ENCODE data around the gene PTCRA.

DNA sequence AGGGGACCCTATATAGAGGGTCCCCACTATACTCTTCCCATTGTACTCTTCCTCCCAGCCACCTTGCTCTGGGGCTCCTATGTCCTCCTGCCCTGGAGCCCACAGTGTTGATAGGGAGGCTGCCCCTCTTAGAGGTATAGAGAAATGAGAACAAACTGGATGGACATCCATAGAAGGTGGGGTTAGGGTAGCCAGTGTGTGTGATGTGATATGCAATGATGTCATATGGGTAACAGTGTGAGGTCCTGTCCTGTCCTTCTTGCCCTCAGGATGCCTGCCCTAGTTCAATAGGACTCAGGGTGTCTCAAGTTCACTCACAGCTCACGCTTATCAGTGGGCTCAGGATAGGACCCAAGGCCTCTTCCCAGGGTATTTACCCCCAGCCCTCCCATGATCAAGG, 435 bp downstream of the PTCRA start:
- TF ChIP-seq, protein P1, sequence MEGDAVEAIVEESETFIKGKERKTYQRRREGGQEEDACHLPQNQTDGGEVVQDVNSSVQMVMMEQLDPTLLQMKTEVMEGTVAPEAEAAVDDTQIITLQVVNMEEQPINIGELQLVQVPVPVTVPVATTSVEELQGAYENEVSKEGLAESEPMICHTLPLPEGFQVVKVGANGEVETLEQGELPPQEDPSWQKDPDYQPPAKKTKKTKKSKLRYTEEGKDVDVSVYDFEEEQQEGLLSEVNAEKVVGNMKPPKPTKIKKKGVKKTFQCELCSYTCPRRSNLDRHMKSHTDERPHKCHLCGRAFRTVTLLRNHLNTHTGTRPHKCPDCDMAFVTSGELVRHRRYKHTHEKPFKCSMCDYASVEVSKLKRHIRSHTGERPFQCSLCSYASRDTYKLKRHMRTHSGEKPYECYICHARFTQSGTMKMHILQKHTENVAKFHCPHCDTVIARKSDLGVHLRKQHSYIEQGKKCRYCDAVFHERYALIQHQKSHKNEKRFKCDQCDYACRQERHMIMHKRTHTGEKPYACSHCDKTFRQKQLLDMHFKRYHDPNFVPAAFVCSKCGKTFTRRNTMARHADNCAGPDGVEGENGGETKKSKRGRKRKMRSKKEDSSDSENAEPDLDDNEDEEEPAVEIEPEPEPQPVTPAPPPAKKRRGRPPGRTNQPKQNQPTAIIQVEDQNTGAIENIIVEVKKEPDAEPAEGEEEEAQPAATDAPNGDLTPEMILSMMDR (conservative IDR thresholded peaks at IDR 0.05), result no peak
- TF ChIP-seq ZFX (IDR thresholded peaks at IDR 0.05), result no peak

Measured in C4-2B (cell line).